Neuronal stem cell (in vitro differentiated cells): Measurements from ENCODE around the gene GADD45G.

Experiments used
- DNase-seq: peaks from one replicate; pipeline ENCODE4 v3.0.0-alpha.2; 2013; ENCODE audit warnings: low spot score
- H2AFZ ChIP-seq: one replicate; pipeline ENCODE4 v1.6.1; 2013; ENCODE audit warnings: mild to moderate bottlenecking, low read length, inconsistent platforms
- H2AK5ac ChIP-seq: 2 replicates; pipeline ENCODE4 v1.6.1; 2013; ENCODE audit warnings: low read depth, mild to moderate bottlenecking, inconsistent platforms, low read length, moderate library complexity, mixed read lengths
- H2BK120ac ChIP-seq: 2 replicates; pipeline ENCODE4 v1.6.1; 2013; ENCODE audit warnings: low read depth, mild to moderate bottlenecking, inconsistent platforms, low read length, moderate library complexity, mixed read lengths
- H2BK12ac ChIP-seq: one replicate; pipeline ENCODE4 v1.6.1; 2013; ENCODE audit warnings: low read length, inconsistent platforms
- H2BK15ac ChIP-seq: 2 replicates; pipeline ENCODE4 v1.6.1; 2013; ENCODE audit warnings: mild to moderate bottlenecking, low read length, inconsistent platforms, mixed read lengths
- H2BK5ac ChIP-seq: one replicate; pipeline ENCODE4 v1.6.1; 2013; ENCODE audit warnings: inconsistent platforms, mild to moderate bottlenecking, low read length, moderate library complexity
- H3K14ac ChIP-seq: one replicate; pipeline ENCODE4 v1.6.1; 2013; ENCODE audit warnings: low read length, inconsistent platforms
- H3K18ac ChIP-seq: 2 replicates; pipeline ENCODE4 v1.6.1; 2013; ENCODE audit warnings: low read length, inconsistent platforms
- H3K23ac ChIP-seq: 2 replicates; pipeline ENCODE4 v1.6.1; 2013; ENCODE audit warnings: low read depth, mild to moderate bottlenecking, mixed read lengths, low read length, inconsistent platforms; ENCODE audit not compliant: poor library complexity
- H3K27ac ChIP-seq: replicated peaks from 3 replicates; pipeline ENCODE4 v1.5.1; 2013; ENCODE audit warnings: low read length, inconsistent platforms
- H3K27me3 ChIP-seq, 3 experiments: 2 replicates each; pipeline ENCODE4 v1.6.1; 2013; ENCODE audit warnings: low read length in 3 of 3, mild to moderate bottlenecking in 2 of 3, inconsistent platforms in 1 of 3, low read depth in 1 of 3, mixed read lengths in 1 of 3, moderate library complexity in 1 of 3; ENCODE audit not compliant: control insufficient read depth in 3 of 3, insufficient read depth in 3 of 3
- H3K36me3 ChIP-seq, 2 donors: replicated peaks in 1 of 2; 2 replicates each; pipeline ENCODE4 v1.6.1; 2013; ENCODE audit warnings: low read length in 2 of 2; ENCODE audit not compliant: control insufficient read depth in 2 of 2, insufficient read depth in 2 of 2
- H3K4ac ChIP-seq: 2 replicates; pipeline ENCODE4 v1.6.1; 2013; ENCODE audit warnings: inconsistent platforms, mild to moderate bottlenecking, low read length, moderate library complexity
- H3K4me1 ChIP-seq, 2 donors: 1 replicate in 1 of 2; 2 replicates in 1 of 2; pipeline ENCODE4 v1.6.1; 2013; ENCODE audit warnings: low read length in 2 of 2, low read depth in 1 of 2; ENCODE audit not compliant: control insufficient read depth in 2 of 2, insufficient read depth in 1 of 2
- H3K4me2 ChIP-seq: one replicate; pipeline ENCODE4 v1.6.1; 2013; ENCODE audit warnings: mild to moderate bottlenecking, low read length, inconsistent platforms; ENCODE audit not compliant: insufficient read depth, poor library complexity, severe bottlenecking
- H3K4me3 ChIP-seq, 2 donors: 2 replicates each; pipeline ENCODE4 v1.5.1; 2013; ENCODE audit warnings: low read length in 2 of 2, mild to moderate bottlenecking in 2 of 2, inconsistent platforms in 1 of 2, moderate library complexity in 1 of 2
- H3K79me1 ChIP-seq: one replicate; pipeline ENCODE4 v1.6.1; 2013; ENCODE audit warnings: low read depth, mild to moderate bottlenecking, inconsistent platforms, low read length, moderate library complexity
- H3K9ac ChIP-seq: one replicate; pipeline ENCODE4 v1.6.1; 2013; ENCODE audit warnings: mild to moderate bottlenecking, low read depth, low read length, inconsistent platforms; ENCODE audit not compliant: poor library complexity
- H3K9me3 ChIP-seq, 2 donors: replicated peaks in 1 of 2; 2 replicates each; pipeline versions ENCODE3 to v1.6.1; 2013; ENCODE audit warnings: low read length in 2 of 2, mild to moderate bottlenecking in 2 of 2, inconsistent platforms in 1 of 2, low read depth in 1 of 2, mixed read lengths in 1 of 2, moderate library complexity in 1 of 2; ENCODE audit not compliant: control insufficient read depth in 2 of 2, insufficient read depth in 1 of 2
- H4K8ac ChIP-seq: one replicate; pipeline ENCODE4 v1.6.1; 2013; ENCODE audit warnings: low read depth, mild to moderate bottlenecking, inconsistent platforms, low read length, moderate library complexity
- H4K91ac ChIP-seq: one replicate; pipeline ENCODE4 v1.6.1; 2013; ENCODE audit warnings: low read length, low read depth, mild to moderate bottlenecking, inconsistent platforms; ENCODE audit not compliant: poor library complexity
- WGBS, 2 donors: extraction: QIAGEN DNeasy Blood & Tissue Kit; methylation state at CpG; one replicate each; pipeline ENCODE4 v1.1.7; 2013; ENCODE audit warnings: missing lambda C conversion rate in 2 of 2, mixed read lengths in 1 of 2; ENCODE audit not compliant: insufficient read length in 2 of 2, insufficient replicate concordance in 1 of 2; ENCODE audit errors: extremely low coverage in 2 of 2; 5-methylcytosine and 5-hydroxymethylcytosine counted together

Gene GADD45G

GRCh38 chr9:89577363-89577762 lies 27.4 kb upstream of the GADD45G start:
- no peak overlapping the region for H3K18ac ChIP-seq
- no peak overlapping the region for H4K91ac ChIP-seq
- no peak overlapping the region for H3K9ac ChIP-seq
- H3K4me1 ChIP-seq: no peaks in the 10 kb centered on the region
- no peak overlapping the region for H2BK12ac ChIP-seq
- H3K4me2 ChIP-seq: no peak overlapping the region
- no peak overlapping the region for H3K14ac ChIP-seq
- H2BK120ac ChIP-seq: no peak overlapping the region
- H3K36me3 ChIP-seq: no peaks in the 10 kb centered on the region
- H2AFZ ChIP-seq: no peak overlapping the region
- no peak overlapping the region for H3K23ac ChIP-seq
- no peak for DNase-seq
- H3K27ac ChIP-seq: no peak overlapping the region
- H3K4ac ChIP-seq: no peak overlapping the region
- H2BK15ac ChIP-seq: no peak overlapping the region
- no peak overlapping the region for H4K8ac ChIP-seq
- H3K9me3 ChIP-seq: peaks cover 0 to 2% of the 10 kb centered on the region in 2 donors
- H2AK5ac ChIP-seq: no peak overlapping the region
- H2BK5ac ChIP-seq: no peak overlapping the region
- no peaks in the 10 kb centered on the region for H3K27me3 ChIP-seq
- no peaks in the 10 kb centered on the region for H3K79me1 ChIP-seq
- no peak overlapping the region for H3K4me3 ChIP-seq
- no CpG with 5 or more reads among the region's 3 CpGs for WGBS, 2 donors

- no peak overlapping the region for H4K91ac ChIP-seq
- no peak overlapping the region for H2AK5ac ChIP-seq
- H3K9ac ChIP-seq: no peak overlapping the region
- no CpG with 5 or more reads among the region's 12 CpGs for WGBS, 2 donors
- H2AFZ ChIP-seq: no peak overlapping the region
- no peak overlapping the region for H3K4ac ChIP-seq
- H3K4me1 ChIP-seq: no peaks in the 10 kb centered on the region
- H2BK12ac ChIP-seq: no peak overlapping the region
- no peaks in the 10 kb centered on the region for H3K36me3 ChIP-seq
- no peak overlapping the region for H2BK120ac ChIP-seq
- peaks cover 0 to 2% of the 10 kb centered on the region in 2 donors for H3K9me3 ChIP-seq
- H2BK5ac ChIP-seq: no peak overlapping the region
- DNase-seq: no peak
- H3K4me2 ChIP-seq: no peak overlapping the region
- H3K4me3 ChIP-seq: peak overlapping the region in 1 of 2 donors; percentile 26
- no peak overlapping the region for H4K8ac ChIP-seq
- no peak overlapping the region for H3K23ac ChIP-seq
- H3K27me3 ChIP-seq: no peaks in the 10 kb centered on the region
- no peak overlapping the region for H3K14ac ChIP-seq
- H3K27ac ChIP-seq: no peak overlapping the region
- no peak overlapping the region for H2BK15ac ChIP-seq
- no peak overlapping the region for H3K18ac ChIP-seq
- H3K79me1 ChIP-seq: no peaks in the 10 kb centered on the region
Observed at GRCh38 chr9:89579741-89580385, 24.9 kb upstream of the GADD45G start.

GRCh38 chr9:89586311-89586710 lies 18.5 kb upstream of the GADD45G start:
- no CpG with 5 or more reads among the region's 1 CpG for WGBS, 2 donors
- no peak overlapping the region for H3K4me2 ChIP-seq

GRCh38 chr9:89588271-89588879 lies 16.4 kb upstream of the GADD45G start:
- H3K14ac ChIP-seq: no peak overlapping the region
- no peak overlapping the region for H2BK120ac ChIP-seq
- peaks cover 0 to 14% (median 0%) of the 10 kb centered on the region in 3 experiments for H3K27me3 ChIP-seq
- WGBS, 2 donors: no CpG with 5 or more reads among the region's 6 CpGs
- H3K9me3 ChIP-seq: no peaks in the 10 kb centered on the region
- no peak overlapping the region for H3K23ac ChIP-seq
- H3K79me1 ChIP-seq: no peaks in the 10 kb centered on the region
- H2AFZ ChIP-seq: no peak overlapping the region
- H3K4ac ChIP-seq: no peak overlapping the region
- H3K36me3 ChIP-seq: no peaks in the 10 kb centered on the region
- no peak overlapping the region for H3K9ac ChIP-seq
- peaks cover 0 to 4% of the 10 kb centered on the region in 2 donors for H3K4me1 ChIP-seq
- H2BK15ac ChIP-seq: no peak overlapping the region
- no peak overlapping the region for H4K91ac ChIP-seq
- H2BK12ac ChIP-seq: no peak overlapping the region
- H2BK5ac ChIP-seq: no peak overlapping the region
- H3K27ac ChIP-seq: no peak overlapping the region
- no peak overlapping the region for H3K4me2 ChIP-seq
- H3K18ac ChIP-seq: no peak overlapping the region
- H2AK5ac ChIP-seq: no peak overlapping the region
- DNase-seq: no peak
- H4K8ac ChIP-seq: no peak overlapping the region
- no peak overlapping the region for H3K4me3 ChIP-seq

More at GRCh38 chr9:89586311-89586710, 18.5 kb upstream of the GADD45G start:
- no peak overlapping the region for H2BK15ac ChIP-seq
- no peak overlapping the region for H3K14ac ChIP-seq
- H2AFZ ChIP-seq: no peak overlapping the region
- no peak overlapping the region for H3K4me3 ChIP-seq
- H3K27me3 ChIP-seq: peaks cover 0 to under 1% (median 0%) of the 10 kb centered on the region in 3 experiments
- H3K4me1 ChIP-seq: no peaks in the 10 kb centered on the region
- no peak overlapping the region for H2BK12ac ChIP-seq
- no peak overlapping the region for H2BK120ac ChIP-seq
- no peak overlapping the region for H4K8ac ChIP-seq
- H2AK5ac ChIP-seq: no peak overlapping the region
- H3K27ac ChIP-seq: no peak overlapping the region
- H3K9ac ChIP-seq: no peak overlapping the region
- H3K23ac ChIP-seq: no peak overlapping the region
- H3K36me3 ChIP-seq: no peaks in the 10 kb centered on the region
- no peak overlapping the region for H4K91ac ChIP-seq
- no peaks in the 10 kb centered on the region for H3K79me1 ChIP-seq
- no peaks in the 10 kb centered on the region for H3K9me3 ChIP-seq
- H3K18ac ChIP-seq: no peak overlapping the region
- no peak for DNase-seq
- no peak overlapping the region for H3K4ac ChIP-seq
- H2BK5ac ChIP-seq: no peak overlapping the region
